A673 (cell line): ENCODE data around the gene PRELP. TPM values are rescaled to one million over a fixed set of nuclear protein-coding genes. Genes with fewer than 3 reads are reported as not detected.

ENCODE experiments used
- BruUV-seq: library from RNA; stranded (reverse); fragments of 400-500 nt; replicated peaks from 2 replicates; lab custom pipeline; 2021; lab: Mats Ljungman, UMichigan
- CTCF ChIA-PET: fragments of 300-600 bp; sonication (Branson Sonifier 250); formaldehyde crosslinking; loops from one replicate; lab custom pipeline; 2022; ENCODE audit warnings: antibody characterized with exemption; lab: Charles Lee
- POLR2A ChIA-PET: fragments of 300-600 bp; sonication (Branson Sonifier 250); formaldehyde crosslinking; loops from one replicate; lab custom pipeline; 2022; ENCODE audit warnings: antibody characterized with exemption; ENCODE audit not compliant: low non-redundant PET; lab: Charles Lee
- DNase-seq: peaks from one replicate; pipeline ENCODE4 v3.0.0-alpha.2; 2015; ENCODE audit warnings: low spot score
- H3K27ac ChIP-seq: fragments of 200-600 bp; sonication (generic); 2 replicates; pipeline ENCODE4 v1.5.1; 2016; ENCODE audit warnings: mixed run types, low read depth, mild to moderate bottlenecking, mixed read lengths, antibody characterized with exemption, low read length; ENCODE audit not compliant: poor library complexity, severe bottlenecking
- H3K27me3 ChIP-seq: fragments of 200-600 bp; sonication (generic); replicated peaks from 2 replicates; pipeline ENCODE4 v1.6.1; 2017; ENCODE audit warnings: mixed run types, low read depth, mild to moderate bottlenecking, mixed read lengths, antibody characterized with exemption, low read length; ENCODE audit not compliant: insufficient read depth, poor library complexity
- H3K36me3 ChIP-seq: fragments of 200-600 bp; sonication (generic); 2 replicates; pipeline ENCODE4 v1.6.1; 2016; ENCODE audit warnings: mixed run types, mild to moderate bottlenecking, mixed read lengths, antibody characterized with exemption, low read length; ENCODE audit not compliant: insufficient read depth, poor library complexity, severe bottlenecking
- H3K4me1 ChIP-seq: fragments of 200-600 bp; sonication (generic); 2 replicates; pipeline ENCODE4 v1.6.1; 2017; ENCODE audit warnings: mixed run types, mild to moderate bottlenecking, mixed read lengths, antibody characterized with exemption, low read length; ENCODE audit not compliant: insufficient read depth, poor library complexity, severe bottlenecking
- H3K4me3 ChIP-seq: fragments of 200-600 bp; sonication (generic); 2 replicates; pipeline ENCODE4 v1.5.1; 2016; ENCODE audit warnings: low read depth, mixed run types, mild to moderate bottlenecking, mixed read lengths, low read length; ENCODE audit not compliant: poor library complexity, severe bottlenecking
- H3K9me3 ChIP-seq: fragments of 200-600 bp; sonication (generic); 2 replicates; pipeline ENCODE4 v1.6.1; 2016; ENCODE audit warnings: mixed run types, low read depth, mild to moderate bottlenecking, mixed read lengths, antibody characterized with exemption, low read length; ENCODE audit not compliant: poor library complexity, severe bottlenecking
- CTCF ChIP-seq: fragments of 300-800, 200-600 bp; sonication (generic); conservative IDR thresholded peaks from 2 replicates; pipeline ENCODE4 v1.5.1; 2017; ENCODE audit warnings: low read depth, mild to moderate bottlenecking, antibody characterized with exemption, low read length, moderate library complexity, mixed read lengths
- EZH2 ChIP-seq: fragments of 200-600 bp; sonication (generic); IDR thresholded peaks from 2 replicates; pipeline ENCODE4 v1.6.1; 2017; ENCODE audit warnings: borderline replicate concordance, low read depth, mild to moderate bottlenecking, mixed read lengths, antibody characterized with exemption, low read length; ENCODE audit not compliant: poor library complexity, severe bottlenecking
- intact Hi-C: fragments of 100-400 bp; cut with micrococcal nuclease; formaldehyde crosslinking; loops from one replicate; pipeline ENCODE4 v1.10.0; 2022; ENCODE audit not compliant: unreplicated experiment
- total RNA-seq: library from RNA; stranded (reverse); gene quantifications from 2 replicates; pipeline ENCODE4 v1.2.3, GENCODE V29; 2021

PRELP gene
- total RNA-seq, 1 experiment from 2014 or later: not detected

- H3K27me3 ChIP-seq: no peaks in the 10 kb centered on the region
- ChIA-PET CTCF (no interaction called here), POLR2A (no interaction called here)
- no peak for DNase-seq
- TF ChIP-seq EZH2: no peak
- no peak for TF ChIP-seq CTCF
- intact Hi-C loops: no loop called here
- H3K4me1 ChIP-seq: peaks cover 19% of the 10 kb centered on the region
- H3K9me3 ChIP-seq: no peaks in the 10 kb centered on the region
- no peak overlapping the region for H3K27ac ChIP-seq
- H3K4me3 ChIP-seq: no peak overlapping the region
- H3K36me3 ChIP-seq: no peaks in the 10 kb centered on the region
- BruUV-seq: no TSS peak
Observed at GRCh38 chr1:203459671-203460201, 15.9 kb upstream of the PRELP start.

GRCh38 chr1:203461717-203462116, 13.9 kb upstream of the PRELP start:
- Histone ChIP-seq H3K4me1 (peaks cover 5% of the 10 kb centered on the region), H3K36me3 (no peaks in the 10 kb centered on the region), H3K27ac (no peak overlapping the region), H3K9me3 (no peaks in the 10 kb centered on the region), H3K27me3 (no peaks in the 10 kb centered on the region), H3K4me3 (no peak overlapping the region)
- TF ChIP-seq EZH2 (no peak), CTCF (no peak)
- CTCF ChIA-PET: no interaction called here
- intact Hi-C loops: no loop called here
- DNase-seq: no peak
- no TSS peak for BruUV-seq
- POLR2A ChIA-PET: no interaction called here

- POLR2A ChIA-PET: no interaction called here
- BruUV-seq: no TSS peak
- Histone ChIP-seq H3K4me3 (no peak overlapping the region), H3K4me1 (peaks cover 5% of the 10 kb centered on the region), H3K27ac (no peak overlapping the region), H3K9me3 (no peaks in the 10 kb centered on the region), H3K27me3 (no peaks in the 10 kb centered on the region), H3K36me3 (no peaks in the 10 kb centered on the region)
- TF ChIP-seq EZH2 (no peak), CTCF (no peak)
- intact Hi-C loops: no loop called here
- no peak for DNase-seq
- CTCF ChIA-PET: no interaction called here
Observed at GRCh38 chr1:203462143-203462542, 13.5 kb upstream of the PRELP start.
